ENCODE results near the gene ILF3. TPM values are rescaled to one million over a fixed set of nuclear protein-coding genes. Genes with fewer than 3 reads are reported as not detected.

ILF3 gene
- polyA plus RNA-seq, 1 donor (not counting 4 experiments of a cell fraction or from before 2014, with no cell fraction given), result 162 TPM

- peaks cover 10% of the 10 kb centered on the region for H3K79me2 ChIP-seq (ENCODE audit: control insufficient read depth, insufficient read depth, low read length)
- H3K9ac ChIP-seq (ENCODE audit: control insufficient read depth, extremely low read depth, insufficient read depth, low read length), result no peak overlapping the region
- no peak for DNase-seq (ENCODE audit: low read depth, low spot score)
Measured at GRCh38 chr19:10688545-10689280, 34.6 kb downstream of the ILF3 start.

GRCh38 chr19:10690341-10690781, 36.2 kb downstream of the ILF3 start:
- DNase-seq (ENCODE audit: low read depth, low spot score), result no peak
- H3K9me1 ChIP-seq (ENCODE audit: control insufficient read depth, extremely low read depth, insufficient read depth, low read length), result no peaks in the 10 kb centered on the region
- peaks cover 8% of the 10 kb centered on the region for H3K4me1 ChIP-seq (ENCODE audit: control insufficient read depth, extremely low read depth, insufficient read depth, low read length)
- H3K4me2 ChIP-seq (ENCODE audit: control insufficient read depth, extremely low read depth, insufficient read depth, low read depth, low read length), result no peak overlapping the region
- H3K4me3 ChIP-seq (ENCODE audit: control insufficient read depth in 2 of 3, extremely low read depth in 1 of 3, insufficient read depth in 2 of 3, low read depth in 1 of 3, low read length in 3 of 3), result no peak overlapping the region
- H3K36me3 ChIP-seq (ENCODE audit: control insufficient read depth in 2 of 2, extremely low read depth in 1 of 2, insufficient read depth in 2 of 2, low read length in 2 of 2), result peaks cover 40 to 52% of the 10 kb centered on the region in 2 experiments
- no peaks in the 10 kb centered on the region for H3K27me3 ChIP-seq (ENCODE audit: control insufficient read depth, extremely low read depth, insufficient read depth, low read length)
- H2AFZ ChIP-seq (ENCODE audit: control insufficient read depth, low read length), result no peak overlapping the region
- H3K27ac ChIP-seq (ENCODE audit: control insufficient read depth, insufficient read depth, low read length), result no peak overlapping the region
- dilution Hi-C loops (cut with MboI; ENCODE audit: extremely low pct_ligation_motif_present, low sequenced_read_pairs), result no loop called here
- peaks cover 23% of the 10 kb centered on the region for H4K20me1 ChIP-seq (ENCODE audit: control insufficient read depth, extremely low read depth, insufficient read depth, low read length)
- H3K9me3 ChIP-seq (ENCODE audit: control insufficient read depth, low read depth, low read length), result no peaks in the 10 kb centered on the region
- FAIRE-seq, result no peak
- no peak overlapping the region for H3K9ac ChIP-seq (ENCODE audit: control insufficient read depth, extremely low read depth, insufficient read depth, low read length)
- peaks cover 8% of the 10 kb centered on the region for H3K79me2 ChIP-seq (ENCODE audit: control insufficient read depth, insufficient read depth, low read length)
- TF ChIP-seq CTCF (optimal IDR thresholded peaks at IDR 0.05 in 1 of 3, IDR thresholded peaks at IDR 0.05 in 1 of 3, conservative IDR thresholded peaks at IDR 0.05 in 1 of 3; ENCODE audit: extremely low read depth in 1 of 3, insufficient read depth in 2 of 3, low read length in 3 of 3) (no peak), EZH2 (IDR thresholded peaks at IDR 0.05; ENCODE audit: low read length) (no peak)

More at GRCh38 chr19:10688545-10689280, 34.6 kb downstream of the ILF3 start:
- Histone ChIP-seq H3K4me2 (ENCODE audit: control insufficient read depth, extremely low read depth, insufficient read depth, low read depth, low read length) (no peak overlapping the region), H3K4me1 (ENCODE audit: control insufficient read depth, extremely low read depth, insufficient read depth, low read length) (peaks cover 3% of the 10 kb centered on the region), H3K9me1 (ENCODE audit: control insufficient read depth, extremely low read depth, insufficient read depth, low read length) (no peaks in the 10 kb centered on the region), H3K9me3 (ENCODE audit: control insufficient read depth, low read depth, low read length) (no peaks in the 10 kb centered on the region), H3K36me3 (ENCODE audit: control insufficient read depth in 2 of 2, extremely low read depth in 1 of 2, insufficient read depth in 2 of 2, low read length in 2 of 2) (peaks cover 50 to 61% of the 10 kb centered on the region in 2 experiments), H3K27me3 (ENCODE audit: control insufficient read depth, extremely low read depth, insufficient read depth, low read length) (no peaks in the 10 kb centered on the region), H4K20me1 (ENCODE audit: control insufficient read depth, extremely low read depth, insufficient read depth, low read length) (peaks cover 15% of the 10 kb centered on the region), H2AFZ (ENCODE audit: control insufficient read depth, low read length) (no peak overlapping the region), H3K4me3 (ENCODE audit: control insufficient read depth in 2 of 3, extremely low read depth in 1 of 3, insufficient read depth in 2 of 3, low read depth in 1 of 3, low read length in 3 of 3) (no peak overlapping the region), H3K27ac (ENCODE audit: control insufficient read depth, insufficient read depth, low read length) (no peak overlapping the region)
- no peak for FAIRE-seq
- TF ChIP-seq EZH2 (IDR thresholded peaks at IDR 0.05; ENCODE audit: low read length) (no peak), CTCF (optimal IDR thresholded peaks at IDR 0.05 in 1 of 3, IDR thresholded peaks at IDR 0.05 in 1 of 3, conservative IDR thresholded peaks at IDR 0.05 in 1 of 3; ENCODE audit: extremely low read depth in 1 of 3, insufficient read depth in 2 of 3, low read length in 3 of 3) (no peak)
- dilution Hi-C loops (cut with MboI; ENCODE audit: extremely low pct_ligation_motif_present, low sequenced_read_pairs), result no loop called here
